ENCODE data around the gene WHRN.

Gene WHRN

DNA sequence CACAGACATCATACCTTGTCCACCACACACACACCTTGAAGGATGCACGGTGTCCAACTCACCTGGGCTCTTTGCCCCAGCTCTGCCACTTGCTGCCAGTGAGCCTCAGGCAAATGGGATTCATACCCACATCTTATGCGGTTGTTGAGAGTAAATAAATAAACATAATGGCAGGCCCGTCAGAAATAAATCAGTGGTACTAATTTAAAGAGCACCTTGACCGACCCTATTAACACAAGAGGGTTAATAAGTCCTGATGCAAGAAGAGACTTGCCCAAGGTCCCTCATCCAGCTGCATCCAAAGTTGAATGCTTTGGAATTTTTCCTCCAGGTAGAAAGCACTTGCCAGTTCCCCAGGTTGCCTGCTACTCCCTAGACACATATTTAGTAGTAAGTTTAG is 105.9 kb downstream of the WHRN start:
- no peak for DNase-seq (ENCODE audit: low read depth)
- TF ChIP-seq CTCF (IDR thresholded peaks at IDR 0.05; ENCODE audit: low read length, missing control alignments): no peak
- H3K4me3 ChIP-seq (replicated peaks; ENCODE audit: low read depth, low read length): no peak overlapping the region

GRCh38 chr9:114397848-114398605 is 107.2 kb downstream of the WHRN start:
- TF ChIP-seq CTCF (IDR thresholded peaks at IDR 0.05; ENCODE audit: low read length, missing control alignments): no peak
- peak; percentile 89 for DNase-seq (ENCODE audit: low read depth)
- peak overlapping the region; percentile 79 for H3K4me3 ChIP-seq (replicated peaks; ENCODE audit: low read depth, low read length)

DNA sequence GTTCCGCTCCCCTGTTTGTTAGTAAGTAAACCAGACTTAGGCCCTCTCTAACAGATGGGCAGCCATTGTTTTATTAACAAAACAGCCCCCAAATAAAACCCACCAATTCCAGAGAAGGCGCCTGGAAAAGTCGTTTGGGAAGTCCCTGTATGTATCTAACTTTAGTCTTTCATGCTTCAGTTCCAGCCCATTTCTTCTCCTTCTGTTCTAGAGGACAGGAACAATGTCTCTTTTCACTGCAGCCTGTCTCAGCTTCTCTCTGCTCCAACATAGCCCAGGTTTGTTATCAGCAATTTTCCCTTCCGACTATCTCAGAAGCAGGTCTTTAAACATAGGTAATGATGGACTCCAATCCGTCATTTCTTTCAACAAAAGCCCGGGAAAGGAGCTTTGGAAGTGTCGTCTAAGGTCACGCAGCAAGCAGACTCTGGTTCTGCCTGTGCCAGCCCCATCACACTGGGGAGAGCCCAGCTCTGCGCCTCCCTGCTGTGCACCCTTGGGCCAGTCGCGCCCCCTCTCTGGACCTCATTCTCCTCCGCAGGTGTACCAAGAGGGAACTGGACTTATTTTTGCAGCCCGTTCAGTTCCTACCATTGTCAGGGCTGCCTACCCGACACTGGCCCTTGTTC is 107.9 kb downstream of the WHRN start:
- TF ChIP-seq CTCF (IDR thresholded peaks at IDR 0.05; ENCODE audit: low read length, missing control alignments): no peak
- peak overlapping the region; percentile 79 for H3K4me3 ChIP-seq (replicated peaks; ENCODE audit: low read depth, low read length)
- DNase-seq (ENCODE audit: low read depth): no peak

DNA sequence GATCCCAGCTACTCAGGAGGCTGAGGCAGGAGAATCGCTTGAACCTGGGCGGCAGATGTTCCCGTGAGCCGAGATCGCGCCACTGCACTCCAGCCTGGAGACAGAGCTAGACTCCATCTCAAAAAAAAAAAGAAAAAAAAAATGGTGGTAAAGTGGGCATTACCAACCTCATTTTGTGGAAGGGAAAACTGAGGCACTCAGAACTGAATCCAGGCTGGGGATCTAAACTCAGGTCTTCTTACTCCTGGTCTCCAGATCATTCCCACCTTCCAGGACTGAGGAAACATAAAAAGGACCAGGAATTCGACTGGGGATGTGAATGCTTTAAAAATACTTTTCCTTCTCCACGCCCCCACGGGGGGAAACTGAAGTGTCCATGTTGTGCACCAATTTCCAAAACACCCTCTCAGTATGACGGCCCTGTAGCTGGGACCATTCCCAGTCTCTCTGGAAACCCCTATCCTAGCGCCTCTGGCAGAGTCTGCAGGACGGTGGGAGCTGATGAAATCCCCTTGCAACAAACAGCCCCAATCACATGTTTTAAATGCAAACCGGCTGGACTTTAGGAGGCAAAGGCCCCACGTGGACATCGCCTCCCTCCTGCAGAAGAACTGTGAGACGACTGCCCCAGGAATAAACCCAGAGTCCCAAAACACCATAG is 108.6 kb downstream of the WHRN start:
- DNase-seq (ENCODE audit: low read depth): peak; percentile 71
- peak overlapping the region; percentile 79 for H3K4me3 ChIP-seq (replicated peaks; ENCODE audit: low read depth, low read length)
- TF ChIP-seq CTCF (IDR thresholded peaks at IDR 0.05; ENCODE audit: low read length, missing control alignments): no peak

DNA sequence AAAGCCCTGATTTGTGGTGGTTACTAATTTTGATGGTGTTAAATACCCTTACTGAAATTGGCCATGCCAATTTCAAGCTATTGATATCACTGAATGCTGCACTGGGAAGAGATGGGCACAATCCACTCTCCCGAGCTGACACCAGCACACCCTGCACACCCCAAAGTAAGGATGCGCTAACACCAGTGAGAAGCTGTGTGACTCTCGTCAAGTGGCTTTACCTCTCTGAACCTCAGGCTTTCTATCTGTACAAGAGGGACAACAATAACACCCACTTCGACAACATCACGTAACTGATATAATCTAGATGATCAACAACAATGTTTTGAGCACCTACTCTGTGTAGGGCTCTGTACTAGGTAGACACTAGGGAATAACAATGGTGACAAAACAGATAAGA is 109.5 kb downstream of the WHRN start:
- no peak for TF ChIP-seq CTCF (IDR thresholded peaks at IDR 0.05; ENCODE audit: low read length, missing control alignments)

DNA sequence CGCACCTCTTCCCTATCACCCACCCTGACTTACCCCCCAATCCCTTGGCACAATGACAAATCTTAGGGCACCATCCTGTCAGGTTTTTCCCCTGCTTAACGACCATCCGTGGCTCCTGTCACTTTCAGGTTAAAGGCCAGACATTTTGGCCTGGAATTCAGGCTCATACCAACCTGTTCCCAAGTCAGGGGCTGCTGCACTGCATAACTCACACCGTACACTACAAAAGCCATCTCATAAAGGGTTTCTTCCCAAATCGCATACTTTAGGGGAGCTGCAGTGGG is 110.0 kb downstream of the WHRN start:
- no peak overlapping the region for H3K4me3 ChIP-seq (replicated peaks; ENCODE audit: low read depth, low read length)
- no peak for TF ChIP-seq CTCF (IDR thresholded peaks at IDR 0.05; ENCODE audit: low read length, missing control alignments)
- DNase-seq (ENCODE audit: low read depth): no peak

More for the DNA sequence above, 109.5 kb downstream of the WHRN start:
- DNase-seq (ENCODE audit: low read depth): no peak
- no peak overlapping the region for H3K4me3 ChIP-seq (replicated peaks; ENCODE audit: low read depth, low read length)
